HG03064 (cell line): ENCODE measurements around the gene TTYH1.

Source experiments
- ATAC-seq: cut with Tn5 transposase; IDR thresholded peaks from one replicate; pipeline ENCODE4 v1.9.1; 2021; ENCODE audit warnings: low read depth; ENCODE audit not compliant: unreplicated experiment

The TTYH1 gene

GRCh38 chr19:54470991-54471782 is 55.9 kb downstream of the TTYH1 start:
- no peak for ATAC-seq

GRCh38 chr19:54473071-54473891 is 58.0 kb downstream of the TTYH1 start, which contains the start of gene CDC42EP5:
TSS of gene CDC42EP5 (minus strand) at chr19:54473296. CDS start at chr19:54465547, 7,749 bp downstream.
- ATAC-seq, result no peak

- no peak for ATAC-seq
Observed at GRCh38 chr19:54473892-54474372, 58.7 kb downstream of the TTYH1 start.

- ATAC-seq, result no peak
Observed at GRCh38 chr19:54475706-54476105, 60.4 kb downstream of the TTYH1 start.

- no peak for ATAC-seq
Observed at GRCh38 chr19:54477650-54478049, 62.4 kb downstream of the TTYH1 start.

GRCh38 chr19:54478677-54479266 is 63.5 kb downstream of the TTYH1 start:
- ATAC-seq, result no peak

- no peak for ATAC-seq
Observed at GRCh38 chr19:54480051-54480450, 64.8 kb downstream of the TTYH1 start.

GRCh38 chr19:54481326-54481930 is 66.2 kb downstream of the TTYH1 start:
- ATAC-seq, result no peak

GRCh38 chr19:54482889-54483288 is 67.6 kb downstream of the TTYH1 start:
- ATAC-seq, result no peak

- no peak for ATAC-seq
Observed at GRCh38 chr19:54484451-54484850, 69.2 kb downstream of the TTYH1 start.

GRCh38 chr19:54485851-54486250 is 70.6 kb downstream of the TTYH1 start:
- no peak for ATAC-seq
